Left colon (tissue), 2 donors: Measurements from ENCODE around the gene ABHD17C. TPM values are rescaled to one million over a fixed set of nuclear protein-coding genes. Genes with fewer than 3 reads are reported as not detected.
A peak's percentile ranks its signal among the peaks of the same experiment; 100 is the strongest.
"Not testable (repeated sequence)": the region's sequence is repeated elsewhere in the genome, so short reads cannot be mapped to it uniquely, and the experiment has no call there.

Source experiments
- ATAC-seq: fragments of 200-7000 bp; cut with Tn5 transposase; one replicate; pipeline ENCODE4 v1.9.1; 2020; ENCODE audit warnings: mild to moderate bottlenecking, moderate library complexity
- DNase-seq, 2 donors: peaks; one replicate each; pipeline ENCODE4 v3.0.0-alpha.2; 2020
- intact Hi-C, 2 donors: fragments of 100-400 bp; cut with DNase I in 1 of 2; cut with micrococcal nuclease in 1 of 2; formaldehyde crosslinking; loops; one replicate each; pipeline versions ENCODE4 v1.11.2 to v1.14.0; 2022; cut with DNase I, micrococcal nuclease
- long read RNA-seq: library from polyadenylated mRNA; unstranded; transcript quantifications from one replicate; pipeline ENCODE4 v2.0.0, GENCODE V29; 2021
- total RNA-seq, 2 donors: library from RNA; stranded (reverse); fragmentation: NEBNext Ultra II Directional; extraction: Animal tissue kit (Norgen Biotek cat#: 25700); gene quantifications; one replicate each; pipeline ENCODE4 v1.2.1, GENCODE V29; 2021
- donor health status: DM: no; HTN: no; CAD: no.
- donor health status: DM: yes; HTN: yes; CAD: no.

ABHD17C gene
- total RNA-seq: 100 to 1,000 TPM; 151 to 160 TPM
- long read RNA-seq, transcript ABHD17C-201 (3 exons, 2,368 nt): major isoform, 809 of 837 reads
- long read RNA-seq, partial matches to known transcripts: 8 of 837 reads
- long read RNA-seq, other reads (novel, unspliced or antisense): 18 of 837 reads

GRCh38 chr15:80695099-80695910 is at the start of gene ABHD17C:
TSS of gene ABHD17C (plus strand) at chr15:80695310. CDS start at chr15:80695430, 120 bp downstream.
- ATAC-seq (peak; percentile 57), DNase-seq (peak; percentile 56 to 73)
- intact Hi-C loops: no loop called here

DNA sequence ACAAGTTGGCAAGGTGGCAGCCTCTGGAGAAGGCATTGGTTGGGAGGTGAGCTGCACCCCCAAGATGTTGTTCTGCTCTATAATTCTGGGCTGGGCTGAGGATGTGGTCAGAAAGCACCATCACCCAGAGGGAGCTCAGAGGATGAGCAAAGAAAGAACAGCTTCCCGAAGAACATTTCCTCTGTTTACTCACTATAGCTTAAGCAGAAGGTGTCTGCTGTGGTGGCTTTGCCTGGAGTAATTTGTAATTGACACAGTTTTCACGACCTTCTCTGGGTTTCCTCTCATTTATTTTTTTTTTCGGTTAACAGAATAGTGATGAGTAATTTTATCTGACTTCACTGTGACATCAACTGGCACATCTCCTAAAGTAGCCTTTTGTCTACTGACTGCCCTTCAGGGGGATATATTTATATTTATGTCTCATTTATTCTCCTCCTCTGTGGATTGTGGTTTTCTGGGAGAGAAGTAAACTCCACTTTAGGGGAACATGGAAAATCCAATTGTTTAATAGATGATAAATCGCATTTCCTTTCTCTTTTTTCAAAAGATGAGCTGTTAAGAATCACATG is 49.5 kb upstream of the ABHD17C start:
- intact Hi-C loops: no loop called here
- DNase-seq (no peak), ATAC-seq (no peak)

DNA sequence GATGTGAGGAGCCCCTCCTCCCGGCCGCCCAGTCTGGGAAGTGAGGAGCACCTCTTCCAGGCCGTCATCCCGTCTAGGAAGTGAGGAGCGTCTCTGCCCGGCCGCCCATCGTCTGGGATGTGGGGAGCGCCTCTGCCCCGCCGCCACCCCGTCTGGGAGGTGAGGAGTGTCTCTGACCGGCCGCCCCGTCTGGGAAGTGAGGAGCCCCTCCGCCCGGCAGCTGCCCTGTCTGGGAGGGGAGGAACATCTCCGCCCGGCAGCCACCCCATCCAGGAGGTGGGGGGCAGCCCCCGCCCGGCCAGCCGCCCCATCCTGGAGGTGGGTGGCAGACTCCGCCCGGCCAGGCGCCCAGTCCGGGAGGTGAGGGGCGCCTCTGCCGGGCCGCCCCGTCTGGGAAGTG is 47.7 kb upstream of the ABHD17C start:
- intact Hi-C loops, ATAC-seq, DNase-seq: not testable (repeated sequence)

GRCh38 chr15:80654299-80654698 is 40.8 kb upstream of the ABHD17C start:
- intact Hi-C loops: no loop called here
- DNase-seq (no peak), ATAC-seq (no peak)

DNA sequence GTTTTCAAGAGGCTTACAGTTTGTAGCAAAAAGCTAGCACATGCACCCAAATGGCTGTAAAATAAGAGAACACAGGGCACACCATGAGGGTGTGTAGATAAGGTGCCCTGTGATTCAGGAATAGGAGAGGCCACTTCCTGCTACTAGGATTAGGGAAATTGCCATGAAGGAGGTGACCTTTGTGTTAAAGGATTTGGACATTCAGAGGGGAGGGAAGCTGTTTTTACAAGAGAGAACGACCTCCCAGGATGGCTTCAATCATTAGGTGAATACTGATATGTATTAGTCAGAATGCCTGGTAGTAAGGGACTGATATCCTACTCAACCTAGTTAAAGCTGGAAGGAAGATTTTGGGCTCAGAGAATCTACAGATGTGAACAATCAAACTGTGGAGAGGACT is 35.7 kb upstream of the ABHD17C start:
- peak; percentile 72 for ATAC-seq
- no peak for DNase-seq
- intact Hi-C loops: no loop called here

DNA sequence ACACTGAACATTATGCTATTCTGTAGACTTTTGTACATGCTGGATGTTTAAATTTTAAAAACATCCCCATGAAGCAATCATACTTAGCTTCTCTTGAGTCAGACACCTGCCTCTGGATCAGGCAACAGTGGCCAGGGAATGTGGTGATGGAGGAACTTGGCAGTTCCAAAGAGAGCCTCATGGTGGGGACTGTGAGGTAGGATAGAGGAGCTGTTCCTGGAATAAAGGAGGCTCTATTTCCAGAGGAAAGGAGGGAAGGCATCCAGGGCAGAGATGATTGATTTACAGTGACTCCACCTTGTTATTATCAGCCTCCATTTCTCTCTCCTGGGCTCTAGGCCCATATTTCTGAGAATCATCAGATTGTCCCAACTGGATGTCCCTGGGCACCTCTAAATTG is 35.0 kb upstream of the ABHD17C start:
- DNase-seq (peak in 1 of 2 donors; percentile 36), ATAC-seq (peak; percentile 85)
- intact Hi-C loops: no loop called here

GRCh38 chr15:80662129-80662528 is 33.0 kb upstream of the ABHD17C start:
- no peak for DNase-seq
- no peak for ATAC-seq
- intact Hi-C loops: no loop called here

DNA sequence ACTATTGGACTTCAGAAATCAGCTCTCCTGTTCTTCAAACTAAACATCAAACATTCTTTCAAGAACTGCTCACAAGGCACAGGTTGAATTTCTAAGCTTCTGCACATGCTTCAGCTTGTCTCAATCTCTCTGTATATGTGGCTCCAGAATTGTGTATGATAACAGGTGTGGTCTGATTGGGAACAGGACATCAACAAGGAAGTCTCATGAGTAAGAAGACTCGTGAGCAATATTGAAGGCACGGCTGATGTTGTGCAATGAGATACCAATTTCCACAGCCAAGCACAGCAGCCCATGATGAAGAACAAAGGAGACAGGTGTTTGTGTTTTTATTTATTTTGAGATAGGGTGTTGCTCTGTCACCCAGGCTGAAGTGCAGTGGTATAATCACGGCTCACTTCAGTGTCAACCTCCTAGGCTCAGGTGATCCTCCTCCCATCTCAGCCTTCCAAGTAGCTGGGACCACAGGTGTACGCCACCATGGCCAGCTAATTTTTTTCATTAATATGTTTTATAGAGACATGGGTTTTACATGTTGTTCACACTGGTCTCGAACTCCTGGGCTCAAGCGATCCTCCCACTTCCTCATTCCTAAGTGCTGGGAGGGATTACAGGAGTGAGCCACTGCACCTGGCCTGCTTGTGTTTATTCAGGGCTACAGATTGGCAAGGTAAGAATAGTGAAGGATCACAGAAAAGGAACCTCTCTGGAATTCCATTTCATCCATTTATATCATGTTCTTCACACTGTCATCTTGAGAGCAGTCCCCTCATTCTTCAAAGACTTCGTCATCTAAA is 32.2 kb upstream of the ABHD17C start:
- ATAC-seq: peak; percentile 75
- intact Hi-C loops: no loop called here
- DNase-seq: no peak

GRCh38 chr15:80665151-80665550 is 30.0 kb upstream of the ABHD17C start:
- no peak for ATAC-seq
- DNase-seq: no peak
- intact Hi-C loops: no loop called here

DNA sequence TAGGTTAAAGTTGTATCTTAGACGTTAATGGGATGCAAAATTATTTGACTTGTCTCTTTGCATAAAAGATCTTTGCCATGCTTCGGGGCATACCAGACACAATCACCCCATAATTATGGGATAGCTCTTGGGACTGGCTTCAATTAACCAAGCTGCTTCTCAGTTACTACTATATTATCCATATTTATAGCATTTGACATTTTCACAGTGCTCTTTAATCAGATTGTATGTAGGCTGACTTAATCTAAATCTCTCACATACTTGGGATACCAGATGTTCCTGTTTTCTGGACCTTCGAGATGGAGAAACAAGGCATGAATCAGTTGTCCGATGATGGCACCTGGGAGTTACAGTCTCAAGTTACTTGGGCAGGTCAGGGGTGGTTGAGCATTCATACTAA is 27.2 kb upstream of the ABHD17C start:
- DNase-seq (no peak), ATAC-seq (no peak)
- intact Hi-C loops: no loop called here

GRCh38 chr15:80668546-80669236 is 26.4 kb upstream of the ABHD17C start:
- intact Hi-C loops: no loop called here
- DNase-seq (no peak), ATAC-seq (peak; percentile 54)

DNA sequence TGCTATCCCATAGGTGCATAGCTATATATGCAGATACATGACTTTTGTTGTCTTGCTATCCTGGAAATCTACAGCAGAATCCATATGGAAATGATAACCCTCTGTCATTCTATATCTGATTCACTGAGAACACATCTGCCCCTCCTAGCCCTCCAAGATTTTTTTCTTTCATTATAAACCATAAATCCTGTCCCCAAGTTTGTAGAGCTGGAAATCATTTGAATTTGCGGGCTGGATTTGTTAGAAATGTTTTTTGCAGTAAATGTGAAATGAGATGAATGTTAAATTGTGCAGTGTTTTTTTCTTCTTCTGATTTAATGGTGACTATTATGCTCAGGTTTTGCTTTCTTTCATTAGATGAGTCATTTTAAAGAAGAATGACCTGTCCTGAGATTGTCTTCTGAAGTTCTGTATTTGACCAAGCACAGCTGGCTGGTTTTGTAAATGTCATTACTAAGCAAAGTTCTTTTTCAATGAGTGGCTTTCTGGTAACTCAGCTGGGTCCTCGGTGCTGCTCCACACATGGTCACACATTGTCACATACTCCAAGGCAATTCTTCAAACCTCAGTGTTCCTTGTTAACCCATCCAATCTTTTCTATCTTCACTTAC is 25.3 kb upstream of the ABHD17C start:
- intact Hi-C loops: no loop called here
- DNase-seq: no peak
- no peak for ATAC-seq

DNA sequence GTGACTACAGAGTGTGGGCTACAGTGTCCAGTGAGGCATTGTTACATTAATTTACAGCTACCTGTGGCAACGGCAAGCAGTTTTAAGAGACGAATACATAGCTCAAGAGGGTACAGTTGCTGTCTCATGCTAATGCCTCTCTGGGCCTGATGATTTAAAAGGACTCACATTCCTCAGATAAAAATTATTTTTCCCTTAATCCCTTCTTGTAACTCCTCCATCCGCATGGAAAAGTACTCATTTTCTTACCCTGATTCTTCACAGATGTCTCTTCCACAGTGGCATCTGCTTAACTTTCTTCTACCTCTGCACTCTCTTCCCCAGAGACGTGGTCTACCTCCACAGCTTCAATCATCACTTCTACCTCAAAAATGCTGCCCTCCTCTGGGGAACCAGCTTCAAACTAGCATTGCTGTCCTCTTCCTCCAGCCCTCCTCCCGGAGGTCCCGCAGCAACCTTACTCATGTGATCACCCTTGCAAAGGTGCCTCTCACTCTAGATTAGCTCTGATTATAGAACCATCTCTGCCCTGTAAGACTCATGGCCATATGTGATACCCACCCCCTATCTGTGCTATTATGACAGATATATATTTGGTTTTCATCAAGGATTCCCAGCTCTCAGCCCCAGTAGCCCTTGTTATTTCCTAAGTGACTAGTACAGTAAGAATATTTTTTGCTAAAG is 21.4 kb upstream of the ABHD17C start:
- DNase-seq: no peak
- no peak for ATAC-seq
- intact Hi-C loops: no loop called here

GRCh38 chr15:80674245-80674614 is 20.9 kb upstream of the ABHD17C start:
- intact Hi-C loops: no loop called here
- ATAC-seq (no peak), DNase-seq (no peak)

DNA sequence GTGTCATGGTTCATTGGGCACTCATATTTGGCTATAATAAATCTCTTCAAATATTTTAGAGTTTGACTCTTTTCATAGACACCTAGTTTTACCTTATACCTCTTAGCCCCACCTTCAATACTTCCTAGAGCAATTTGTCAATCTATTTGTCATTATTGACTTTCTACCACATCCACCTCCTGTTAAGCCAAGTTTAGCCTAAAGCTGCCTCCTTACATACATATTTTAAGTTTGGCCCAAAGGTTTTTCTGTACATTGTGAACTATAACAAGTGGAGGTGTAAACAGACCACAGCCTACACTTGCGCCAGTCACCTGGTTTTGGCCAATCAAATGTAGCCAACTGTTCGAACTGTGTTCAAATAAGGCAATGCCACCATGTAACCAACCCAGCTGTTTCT is 18.1 kb upstream of the ABHD17C start:
- ATAC-seq: no peak
- no peak for DNase-seq
- intact Hi-C loops: no loop called here

DNA sequence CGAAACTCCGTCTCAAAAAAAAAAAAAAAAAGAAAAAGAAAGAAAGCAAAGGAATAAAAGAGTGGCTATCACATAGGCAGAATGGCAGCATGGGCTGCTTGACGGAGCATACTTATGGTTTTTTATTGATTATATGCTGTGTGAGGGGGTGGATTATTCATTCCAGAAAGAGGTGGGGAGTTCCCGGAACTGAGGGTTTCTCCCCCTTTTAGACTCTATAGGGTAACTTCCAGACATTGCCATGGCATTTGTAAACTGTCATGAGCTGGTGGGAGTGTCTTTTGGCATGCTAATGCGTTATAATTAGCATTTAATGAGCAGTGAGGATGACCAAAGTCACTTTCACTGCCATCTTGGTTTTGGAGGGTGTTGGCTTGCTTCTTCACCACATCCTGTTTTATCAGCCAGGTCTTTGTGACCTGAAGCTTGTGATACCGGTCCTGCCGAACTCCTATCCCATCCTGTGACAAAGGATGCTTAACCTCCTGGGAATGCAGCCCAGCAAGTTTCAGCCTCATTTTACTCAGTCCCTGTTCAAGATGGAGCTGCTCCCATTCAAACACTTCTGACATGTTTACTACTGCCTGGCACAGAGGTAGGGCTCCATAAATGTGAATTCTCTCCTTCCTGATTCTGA is 15.8 kb upstream of the ABHD17C start:
- ATAC-seq (peak; percentile 35), DNase-seq (peak in 1 of 2 donors; percentile 46)
- intact Hi-C loops: no loop called here

GRCh38 chr15:80679804-80680175 is 15.3 kb upstream of the ABHD17C start:
- intact Hi-C loops: no loop called here
- DNase-seq (peak; percentile 54 to 78), ATAC-seq (peak; percentile 76)

- ATAC-seq: peak; percentile 67
- intact Hi-C loops: no loop called here
- no peak for DNase-seq
Observed at GRCh38 chr15:80682201-80682600, 12.9 kb upstream of the ABHD17C start.
